Stimulated activated CD4-positive, alpha-beta T cell treated with anti-CD3 and anti-CD28 coated beads, Interleukin-1b, Interleukin-23, amount 100 ng/mL, for 48 hours (primary cell): ENCODE measurements around the gene KSR2.
"Not testable (repeated sequence)": the region's sequence is repeated elsewhere in the genome, so short reads cannot be mapped to it uniquely, and the experiment has no call there.

Experiments
- DNase-seq: peaks from one replicate; pipeline ENCODE4 v3.0.0-alpha.2; 2020

Gene KSR2

GRCh38 chr12:117743761-117744160 lies 225.0 kb downstream of the KSR2 start:
- DNase-seq = no peak

GRCh38 chr12:117742721-117743120 lies 226.1 kb downstream of the KSR2 start:
- no peak for DNase-seq

GRCh38 chr12:117738233-117738632 lies 230.6 kb downstream of the KSR2 start:
- DNase-seq = no peak

GRCh38 chr12:117733549-117733805 lies 235.3 kb downstream of the KSR2 start:
- DNase-seq = no peak

GRCh38 chr12:117732761-117733548 lies 235.8 kb downstream of the KSR2 start:
- DNase-seq = no peak

- DNase-seq = not testable (repeated sequence)
Observed at GRCh38 chr12:117731131-117731530, 237.7 kb downstream of the KSR2 start.

- DNase-seq = no peak
Observed at GRCh38 chr12:117727301-117727700, 241.5 kb downstream of the KSR2 start.

- no peak for DNase-seq
Observed at GRCh38 chr12:117724543-117724942, 244.2 kb downstream of the KSR2 start.

GRCh38 chr12:117718559-117718958 lies 250.2 kb downstream of the KSR2 start:
- no peak for DNase-seq

GRCh38 chr12:117718141-117718540 lies 250.6 kb downstream of the KSR2 start:
- no peak for DNase-seq

- no peak for DNase-seq
Observed at GRCh38 chr12:117714203-117714602, 254.6 kb downstream of the KSR2 start.

GRCh38 chr12:117710121-117710520 lies 258.7 kb downstream of the KSR2 start:
- DNase-seq = no peak

GRCh38 chr12:117707861-117708260 lies 260.9 kb downstream of the KSR2 start:
- no peak for DNase-seq

GRCh38 chr12:117703584-117703983 lies 265.2 kb downstream of the KSR2 start:
- DNase-seq = no peak

GRCh38 chr12:117702741-117703140 lies 266.0 kb downstream of the KSR2 start:
- DNase-seq = no peak

GRCh38 chr12:117699575-117699974 lies 269.2 kb downstream of the KSR2 start:
- no peak for DNase-seq

- DNase-seq = no peak
Observed at GRCh38 chr12:117699118-117699517, 269.7 kb downstream of the KSR2 start.

- no peak for DNase-seq
Observed at GRCh38 chr12:117695956-117696355, 272.8 kb downstream of the KSR2 start.

GRCh38 chr12:117692512-117692911 lies 276.3 kb downstream of the KSR2 start:
- DNase-seq = no peak

- no peak for DNase-seq
Observed at GRCh38 chr12:117689857-117690256, 278.9 kb downstream of the KSR2 start.

- no peak for DNase-seq
Observed at GRCh38 chr12:117688446-117688845, 280.3 kb downstream of the KSR2 start.

- no peak for DNase-seq
Observed at GRCh38 chr12:117686911-117687377, 281.8 kb downstream of the KSR2 start.

- DNase-seq = no peak
Observed at GRCh38 chr12:117686210-117686609, 282.6 kb downstream of the KSR2 start.

- DNase-seq = no peak
Observed at GRCh38 chr12:117685110-117685926, 283.5 kb downstream of the KSR2 start.
